ENCODE results near the gene CCDC85B. TPM values are rescaled to one million over a fixed set of nuclear protein-coding genes. Genes with fewer than 3 reads are reported as not detected.
A peak's percentile ranks its signal among the peaks of the same experiment; 100 is the strongest.

Gene CCDC85B
- total RNA-seq, 2 donors from 2014 or later = 27.4 to 28.0 TPM

DNA sequence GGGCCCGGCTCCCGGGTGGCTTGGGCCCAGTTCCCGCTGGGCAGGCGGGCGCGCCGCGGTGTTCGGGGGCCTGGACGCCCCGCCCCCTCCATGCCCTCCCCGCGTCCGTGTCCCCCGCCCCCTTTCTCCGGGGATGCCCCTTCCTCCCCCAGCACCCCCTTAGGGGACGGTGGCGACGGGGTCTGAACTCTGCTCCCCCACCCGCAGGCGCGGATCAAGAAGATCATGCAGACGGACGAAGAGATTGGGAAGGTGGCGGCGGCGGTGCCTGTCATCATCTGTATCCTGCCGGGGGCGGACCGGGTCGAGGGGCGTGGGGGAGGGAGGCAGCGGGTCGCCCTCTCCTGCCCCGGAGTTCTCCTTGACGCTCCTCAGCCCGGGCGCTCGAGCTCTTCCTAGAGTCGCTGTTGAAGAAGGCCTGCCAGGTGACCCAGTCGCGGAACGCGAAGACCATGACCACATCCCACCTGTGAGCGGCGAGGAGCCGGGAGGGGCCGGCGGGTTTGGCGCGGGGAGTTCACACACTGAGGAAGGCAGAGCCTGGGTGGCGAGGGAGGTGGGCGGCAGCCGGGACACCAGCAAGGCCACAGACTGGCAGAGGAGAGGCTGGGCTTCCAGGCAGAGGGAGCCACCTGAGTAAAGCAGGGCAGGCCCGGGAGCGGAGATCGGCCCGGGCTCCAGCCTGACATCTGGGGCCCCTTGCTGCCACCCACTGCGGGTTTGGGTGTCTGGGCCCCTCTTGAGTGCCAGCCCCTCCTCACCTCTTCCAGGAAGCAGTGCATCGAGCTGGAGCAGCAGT, 29.3 kb downstream of the CCDC85B start:
- ATAC-seq = peak; percentile 47
- H3K4me1 Mint-ChIP-seq = peaks cover 25% of the 10 kb centered on the region
- no peaks in the 10 kb centered on the region for H3K27me3 Mint-ChIP-seq
- peak overlapping the region; percentile 94 for H3K4me3 Mint-ChIP-seq
- no peaks in the 10 kb centered on the region for H3K9me3 ChIP-seq (ENCODE audit: control insufficient read depth, low read length, poor library complexity, severe bottlenecking)
- DNase-seq = peak; percentile 42 to 66 (median 66)
- H3K36me3 Mint-ChIP-seq (ENCODE audit: low read depth) = no peaks in the 10 kb centered on the region
- H3K27ac Mint-ChIP-seq = peak overlapping the region; percentile 81

DNA sequence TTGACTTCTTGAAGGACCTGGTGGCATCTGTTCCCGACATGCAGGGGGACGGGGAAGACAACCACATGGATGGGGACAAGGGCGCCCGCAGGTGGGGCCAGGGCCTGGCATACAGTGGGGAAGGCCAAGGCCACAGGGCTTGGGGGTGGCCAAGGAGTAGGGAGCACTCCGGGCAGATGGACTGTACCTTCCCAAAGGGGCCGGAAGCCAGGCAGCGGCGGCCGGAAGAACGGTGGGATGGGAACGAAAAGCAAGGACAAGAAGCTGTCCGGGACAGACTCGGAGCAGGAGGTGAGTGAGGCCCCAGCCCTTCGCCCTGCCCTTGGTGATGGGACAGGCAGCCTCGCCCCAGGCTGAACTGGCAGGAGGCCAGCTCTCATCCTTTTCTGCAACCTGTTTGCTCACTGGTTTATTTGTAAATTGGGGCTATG, 29.9 kb downstream of the CCDC85B start:
- ATAC-seq = no peak
- Mint-ChIP-seq H3K4me3 (peak overlapping the region; percentile 94), H3K36me3 (ENCODE audit: low read depth) (no peaks in the 10 kb centered on the region), H3K27me3 (no peaks in the 10 kb centered on the region), H3K4me1 (peaks cover 19% of the 10 kb centered on the region), H3K27ac (peak overlapping the region; percentile 81)
- DNase-seq = no peak
- no peaks in the 10 kb centered on the region for H3K9me3 ChIP-seq (ENCODE audit: control insufficient read depth, low read length, poor library complexity, severe bottlenecking)

DNA sequence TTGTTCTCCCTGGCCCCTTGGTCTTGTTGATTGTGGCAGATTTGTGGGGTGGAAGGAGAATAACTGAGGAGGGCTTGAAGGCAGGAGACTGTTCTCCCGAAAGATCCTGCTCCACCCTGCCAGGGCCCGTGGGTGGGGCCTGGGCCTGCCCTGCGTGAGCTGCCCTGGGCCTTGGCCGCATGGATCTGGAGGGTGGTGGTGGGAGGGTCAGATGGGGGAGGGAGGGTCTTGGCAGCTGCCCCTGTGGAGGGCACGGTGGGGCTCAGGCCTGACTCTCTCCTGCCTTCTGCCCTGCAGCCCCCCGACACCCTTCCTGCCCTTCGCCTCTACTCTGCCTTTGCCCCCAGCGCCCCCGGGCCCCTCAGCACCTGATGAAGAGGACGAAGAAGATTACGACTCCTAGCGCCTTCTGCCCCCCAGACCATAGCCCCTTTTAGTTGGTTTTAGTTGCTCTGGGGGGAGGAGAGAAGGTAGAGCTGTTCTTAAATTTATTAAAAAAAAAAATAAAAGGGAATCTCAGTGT, 30.6 kb downstream of the CCDC85B start:
- H3K36me3 Mint-ChIP-seq (ENCODE audit: low read depth) = no peaks in the 10 kb centered on the region
- peak overlapping the region; percentile 31 for H3K4me3 Mint-ChIP-seq
- no peaks in the 10 kb centered on the region for H3K27me3 Mint-ChIP-seq
- H3K27ac Mint-ChIP-seq = peak overlapping the region; percentile 72
- DNase-seq = no peak
- ATAC-seq = no peak
- H3K9me3 ChIP-seq (ENCODE audit: control insufficient read depth, low read length, poor library complexity, severe bottlenecking) = no peaks in the 10 kb centered on the region
- peaks cover 22% of the 10 kb centered on the region for H3K4me1 Mint-ChIP-seq

DNA sequence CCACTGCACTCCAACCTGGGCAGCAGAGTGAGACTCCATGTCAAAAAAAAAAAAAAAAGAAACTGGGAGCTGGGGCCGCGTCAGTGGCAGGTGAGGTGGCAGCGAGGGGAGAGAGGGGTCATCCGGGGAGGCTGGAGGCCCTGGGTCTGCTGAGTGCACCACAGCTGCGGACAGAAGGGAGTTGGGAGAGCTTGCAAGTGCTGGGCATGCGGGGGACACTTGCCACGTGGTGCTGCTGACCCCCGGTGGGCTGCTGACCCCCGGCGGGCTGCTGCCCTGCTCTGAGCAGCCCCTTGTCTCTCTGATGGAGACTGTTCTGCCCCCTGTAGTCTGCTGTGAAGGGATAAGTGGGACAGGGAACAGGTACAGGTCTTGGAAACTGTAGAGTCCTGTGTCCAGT, 31.4 kb downstream of the CCDC85B start:
- H3K27me3 Mint-ChIP-seq = no peaks in the 10 kb centered on the region
- H3K9me3 ChIP-seq (ENCODE audit: control insufficient read depth, low read length, poor library complexity, severe bottlenecking) = no peaks in the 10 kb centered on the region
- no peak for DNase-seq
- peak overlapping the region; percentile 41 for H3K4me3 Mint-ChIP-seq
- H3K4me1 Mint-ChIP-seq = peaks cover 18% of the 10 kb centered on the region
- H3K36me3 Mint-ChIP-seq (ENCODE audit: low read depth) = no peaks in the 10 kb centered on the region
- H3K27ac Mint-ChIP-seq = peak overlapping the region; percentile 72
- ATAC-seq = no peak

DNA sequence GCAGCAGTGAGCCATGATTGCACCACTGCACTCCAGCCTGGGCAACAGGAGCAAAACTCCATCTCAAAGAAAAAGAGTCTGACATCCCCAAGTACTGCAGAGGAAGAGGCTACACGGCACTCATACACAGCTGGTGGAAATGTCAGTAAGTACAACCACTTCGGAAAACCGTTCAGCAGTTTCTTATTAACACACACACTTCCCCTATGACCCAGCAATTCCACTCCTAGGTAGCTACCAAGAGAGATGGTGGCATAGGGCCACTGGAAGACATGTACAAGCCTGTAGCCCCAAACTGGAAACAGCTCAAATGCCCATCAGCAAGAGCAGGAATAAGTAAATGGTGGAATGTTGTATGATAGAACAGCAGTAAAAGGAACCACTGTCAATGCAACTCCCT, 32.1 kb downstream of the CCDC85B start:
- peak overlapping the region; percentile 72 for H3K27ac Mint-ChIP-seq
- no peak overlapping the region for H3K4me3 Mint-ChIP-seq
- ATAC-seq (no peak), DNase-seq (no peak)
- no peaks in the 10 kb centered on the region for H3K27me3 Mint-ChIP-seq
- H3K9me3 ChIP-seq (ENCODE audit: control insufficient read depth, low read length, poor library complexity, severe bottlenecking) = no peaks in the 10 kb centered on the region
- no peaks in the 10 kb centered on the region for H3K36me3 Mint-ChIP-seq (ENCODE audit: low read depth)
- H3K4me1 Mint-ChIP-seq = peaks cover 19% of the 10 kb centered on the region

DNA sequence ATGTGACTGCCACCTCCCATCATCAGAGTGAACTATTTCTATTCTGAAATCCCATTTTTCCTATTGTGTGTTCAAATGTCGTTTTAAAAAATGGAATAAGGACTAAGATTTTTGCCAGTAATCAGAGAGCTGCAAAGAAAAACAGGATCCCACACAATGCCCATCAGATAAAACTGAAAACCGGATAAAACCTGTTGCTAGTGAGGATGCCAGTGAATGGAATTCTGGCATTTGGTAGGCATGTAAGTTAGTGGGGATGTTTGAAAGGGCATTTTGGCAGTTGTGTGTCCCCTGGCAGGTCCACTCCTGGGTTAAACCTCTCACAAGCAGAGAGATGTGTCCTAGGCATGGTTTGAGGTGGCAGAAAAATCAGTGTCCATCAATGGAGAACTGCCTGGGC, 34.9 kb downstream of the CCDC85B start:
- H3K9me3 ChIP-seq (ENCODE audit: control insufficient read depth, low read length, poor library complexity, severe bottlenecking) = no peaks in the 10 kb centered on the region
- H3K36me3 Mint-ChIP-seq (ENCODE audit: low read depth) = no peaks in the 10 kb centered on the region
- H3K27me3 Mint-ChIP-seq = no peaks in the 10 kb centered on the region
- H3K4me3 Mint-ChIP-seq = no peak overlapping the region
- no peak for ATAC-seq
- H3K27ac Mint-ChIP-seq = no peak overlapping the region
- peaks cover 25% of the 10 kb centered on the region for H3K4me1 Mint-ChIP-seq
- DNase-seq = no peak

DNA sequence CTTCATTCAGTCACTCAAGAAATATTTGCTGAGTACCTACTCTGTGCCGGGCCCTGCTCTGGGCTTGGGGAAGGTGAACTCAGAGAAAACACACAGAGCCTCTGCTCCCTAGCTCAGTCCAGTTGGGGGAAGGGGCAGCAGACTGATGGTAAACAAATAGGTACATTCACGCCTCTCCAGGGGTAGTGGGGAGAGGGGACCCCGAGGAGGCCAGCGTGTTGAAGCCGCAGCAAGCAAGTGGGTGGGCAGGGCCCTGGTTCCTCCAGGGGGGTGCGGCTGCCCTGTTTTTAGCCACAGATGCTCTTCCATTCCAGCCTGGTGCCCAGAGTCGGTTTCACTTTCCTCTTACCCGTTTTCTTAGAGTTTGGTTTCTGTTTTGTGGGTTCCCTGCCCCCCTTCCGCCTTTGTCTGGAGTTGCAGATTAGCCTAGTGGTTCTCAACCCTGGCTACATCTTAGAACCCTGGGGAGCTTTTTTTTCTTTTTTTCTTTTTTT, 37.5 kb downstream of the CCDC85B start:
- Mint-ChIP-seq H3K27ac (peak overlapping the region; percentile 96), H3K4me1 (peaks cover 26% of the 10 kb centered on the region), H3K4me3 (peak overlapping the region; percentile 77), H3K36me3 (ENCODE audit: low read depth) (no peaks in the 10 kb centered on the region), H3K27me3 (no peaks in the 10 kb centered on the region)
- no peaks in the 10 kb centered on the region for H3K9me3 ChIP-seq (ENCODE audit: control insufficient read depth, low read length, poor library complexity, severe bottlenecking)
- ATAC-seq (peak; percentile 98), DNase-seq (peak; percentile 42 to 55 (median 50))

DNA sequence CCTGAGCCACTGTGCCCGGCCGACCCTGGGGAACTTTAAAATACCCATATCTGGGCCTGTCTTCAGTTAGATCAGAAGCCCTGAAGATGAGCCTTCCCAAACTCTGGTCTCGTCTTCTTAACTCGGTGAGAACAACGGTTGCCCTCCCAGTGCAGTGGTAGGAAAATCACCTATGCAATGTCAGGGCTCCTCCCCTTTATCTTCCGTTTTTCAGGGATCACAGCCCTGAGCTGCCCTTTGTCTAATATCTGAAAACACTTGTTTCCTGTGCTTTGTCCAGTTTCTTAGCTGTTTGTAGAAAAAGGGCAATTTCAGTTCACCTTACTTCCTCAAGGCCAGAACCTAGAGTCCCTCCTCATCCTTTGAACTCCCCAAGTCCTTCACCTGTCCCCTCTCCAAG, 38.2 kb downstream of the CCDC85B start:
- peak overlapping the region; percentile 77 for H3K4me3 Mint-ChIP-seq

DNA sequence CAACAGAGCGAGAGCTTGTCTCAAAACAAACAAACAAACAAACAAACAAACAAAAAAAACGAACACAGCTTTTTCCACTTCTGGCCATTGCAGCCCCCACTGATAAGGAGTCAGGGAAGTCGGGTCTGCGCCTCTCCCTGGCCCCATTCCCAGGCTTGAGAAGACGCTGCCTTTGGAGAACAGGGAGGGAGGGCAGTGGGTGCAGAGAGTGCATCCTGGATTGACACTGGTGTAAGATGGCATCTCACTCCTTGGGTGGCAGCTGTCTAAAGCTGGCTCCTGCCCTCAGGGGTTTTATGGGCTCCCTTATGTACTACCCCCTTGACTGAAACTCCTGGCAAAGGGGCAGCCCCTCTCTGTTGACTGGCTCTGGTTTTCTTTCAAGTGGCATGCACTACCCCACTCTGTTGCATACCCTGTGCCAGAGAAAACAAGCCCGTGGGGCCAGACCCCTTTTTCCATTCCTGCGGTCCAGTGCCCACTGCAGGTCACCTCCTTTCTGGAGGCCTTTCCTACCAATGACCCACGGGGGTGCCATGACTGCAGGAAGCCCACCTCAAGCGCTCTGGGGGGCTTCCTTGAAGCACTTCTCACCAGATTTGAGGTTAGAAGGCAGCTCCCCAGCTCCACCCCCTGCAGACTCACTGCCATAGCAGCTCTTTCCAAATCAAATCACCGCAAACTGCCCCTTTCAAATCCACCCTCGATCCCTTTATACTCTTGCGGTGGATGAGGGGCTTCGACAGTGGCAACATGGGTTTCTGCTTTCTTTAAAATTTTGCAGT, 41.5 kb downstream of the CCDC85B start:
- H3K9me3 ChIP-seq (ENCODE audit: control insufficient read depth, low read length, poor library complexity, severe bottlenecking) = no peaks in the 10 kb centered on the region
- no peak for DNase-seq
- H3K36me3 Mint-ChIP-seq (ENCODE audit: low read depth) = no peaks in the 10 kb centered on the region
- no peak overlapping the region for H3K4me3 Mint-ChIP-seq
- no peaks in the 10 kb centered on the region for H3K27me3 Mint-ChIP-seq
- H3K4me1 Mint-ChIP-seq = peaks cover 23% of the 10 kb centered on the region
- H3K27ac Mint-ChIP-seq = no peak overlapping the region
- no peak for ATAC-seq

More for the DNA sequence above, 38.2 kb downstream of the CCDC85B start:
- no peaks in the 10 kb centered on the region for H3K9me3 ChIP-seq (ENCODE audit: control insufficient read depth, low read length, poor library complexity, severe bottlenecking)
- H3K27me3 Mint-ChIP-seq = no peaks in the 10 kb centered on the region
- peak overlapping the region; percentile 96 for H3K27ac Mint-ChIP-seq
- ATAC-seq = no peak
- no peaks in the 10 kb centered on the region for H3K36me3 Mint-ChIP-seq (ENCODE audit: low read depth)
- no peak for DNase-seq
- peaks cover 26% of the 10 kb centered on the region for H3K4me1 Mint-ChIP-seq

DNA sequence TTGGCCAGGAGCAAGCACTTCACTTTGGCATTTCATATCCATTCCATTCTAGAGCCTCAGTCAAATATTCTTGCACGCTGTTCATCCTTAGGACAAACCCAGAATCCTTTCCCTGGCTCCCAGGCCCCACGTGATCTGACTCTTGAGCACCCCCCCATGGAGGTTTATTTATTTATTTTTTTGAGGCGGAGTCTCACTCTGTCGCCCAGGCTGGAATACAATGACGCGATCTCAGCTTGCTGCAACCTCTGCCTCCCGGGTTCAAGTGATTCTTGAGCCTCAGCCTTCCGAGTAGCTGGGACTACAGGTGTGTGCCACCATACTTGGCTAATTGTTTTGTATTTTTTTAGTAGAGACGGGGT, 42.1 kb downstream of the CCDC85B start:
- DNase-seq = no peak
- no peaks in the 10 kb centered on the region for H3K36me3 Mint-ChIP-seq (ENCODE audit: low read depth)
- no peak for ATAC-seq
- no peak overlapping the region for H3K27ac Mint-ChIP-seq
- no peaks in the 10 kb centered on the region for H3K27me3 Mint-ChIP-seq
- no peak overlapping the region for H3K4me3 Mint-ChIP-seq
- H3K9me3 ChIP-seq (ENCODE audit: control insufficient read depth, low read length, poor library complexity, severe bottlenecking) = no peaks in the 10 kb centered on the region
- H3K4me1 Mint-ChIP-seq = peaks cover 19% of the 10 kb centered on the region

DNA sequence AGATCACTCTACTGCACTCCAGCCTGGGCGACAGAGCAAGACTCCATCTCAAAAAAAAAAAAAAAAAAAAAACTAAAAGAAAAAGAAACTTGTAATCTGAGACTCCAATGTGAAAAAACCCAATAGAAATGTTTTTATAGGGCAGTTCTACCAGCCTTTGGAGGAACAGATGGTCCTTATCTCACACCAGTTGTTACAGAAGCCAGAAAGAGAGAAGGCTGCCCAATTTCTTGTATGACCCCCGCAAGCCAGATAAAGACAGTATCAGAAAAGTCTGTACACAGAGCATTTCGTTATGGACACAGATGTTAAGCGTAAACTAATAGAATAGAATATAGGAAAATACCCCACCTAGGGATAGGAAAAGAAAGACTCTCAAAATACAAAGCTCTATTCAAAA, 43.5 kb downstream of the CCDC85B start:
- no peak for ATAC-seq
- no peak overlapping the region for H3K27ac Mint-ChIP-seq
- peaks cover 9% of the 10 kb centered on the region for H3K4me1 Mint-ChIP-seq
- H3K36me3 Mint-ChIP-seq (ENCODE audit: low read depth) = no peaks in the 10 kb centered on the region
- H3K4me3 Mint-ChIP-seq = no peak overlapping the region
- no peaks in the 10 kb centered on the region for H3K27me3 Mint-ChIP-seq
- H3K9me3 ChIP-seq (ENCODE audit: control insufficient read depth, low read length, poor library complexity, severe bottlenecking) = no peaks in the 10 kb centered on the region
- no peak for DNase-seq

DNA sequence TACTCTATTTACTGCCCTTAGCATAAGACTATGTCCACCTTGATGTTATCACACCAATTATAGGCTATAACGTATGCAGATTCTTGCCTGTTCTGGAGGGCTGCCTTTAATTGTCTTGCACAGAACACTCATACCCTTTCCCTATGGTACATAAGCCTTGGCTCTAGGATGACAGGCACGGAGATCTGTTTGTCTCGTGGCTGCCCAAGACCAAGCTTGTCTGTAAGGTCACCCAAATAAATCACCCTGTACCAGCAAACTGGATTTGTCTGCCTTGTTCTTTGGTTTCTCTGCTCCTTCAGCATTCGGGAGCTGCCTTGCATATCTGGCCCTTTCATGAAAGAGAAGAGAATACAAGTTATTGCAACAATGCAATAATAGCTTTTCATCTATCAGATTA, 47.3 kb downstream of the CCDC85B start:
- Mint-ChIP-seq H3K27ac (no peak overlapping the region), H3K4me1 (peaks cover 6% of the 10 kb centered on the region), H3K27me3 (no peaks in the 10 kb centered on the region), H3K4me3 (no peak overlapping the region), H3K36me3 (ENCODE audit: low read depth) (peaks cover 5% of the 10 kb centered on the region)
- H3K9me3 ChIP-seq (ENCODE audit: control insufficient read depth, low read length, poor library complexity, severe bottlenecking) = no peaks in the 10 kb centered on the region
- DNase-seq = no peak
- ATAC-seq = no peak
